GM10248 (cell line): ENCODE measurements around the gene TMC3.

Experiments
- CTCF ChIA-PET: fragments of 300-600 bp; sonication (Branson Sonifier 250); formaldehyde crosslinking; extraction: SDS; loops from one replicate; lab custom pipeline; 2021; ENCODE audit warnings: antibody characterized with exemption; lab: Yijun Ruan, JAX
- POLR2A ChIA-PET: fragments of 350-650 bp; sonication (Branson Sonifier 250); formaldehyde crosslinking; extraction: SDS; loops from one replicate; lab custom pipeline; 2020; ENCODE audit warnings: antibody characterized with exemption; lab: Yijun Ruan, JAX
- DNase-seq: peaks from one replicate; pipeline ENCODE4 v3.0.0; 2012; ENCODE audit errors: extremely low spot score
- TF ChIP-seq, protein P1 (sequence below): IDR thresholded peaks from 2 replicates; pipeline ENCODE4 v1.5.1; 2012; ENCODE audit warnings: mild to moderate bottlenecking, low read depth; ENCODE audit errors: extremely low read depth, missing control alignments, control extremely low read depth

TMC3 gene

DNA sequence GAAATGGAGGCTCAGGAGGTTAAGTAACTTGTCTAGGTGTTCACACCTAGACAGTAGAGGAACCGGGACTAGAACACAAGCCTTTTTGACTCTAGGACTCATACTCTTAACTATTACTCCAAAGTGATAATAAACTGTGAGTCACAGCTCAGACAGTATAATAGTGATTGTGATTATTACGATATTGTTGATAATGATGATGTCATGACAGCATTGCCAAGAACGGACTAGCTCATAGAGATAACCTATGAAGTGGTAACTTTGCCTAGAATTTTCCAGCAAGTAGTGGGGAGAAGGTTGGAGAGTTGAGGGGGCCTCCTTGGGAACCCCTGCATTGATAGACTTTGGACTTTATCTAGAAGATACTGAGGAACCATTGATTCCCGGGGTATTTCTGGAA lies 84.1 kb downstream of the TMC3 start:
- ChIA-PET CTCF (interaction anchor here (1.7 to 7.9 kb wide), 6 partner anchors 8 to 45 kb away, joined by 5 to 73 read pairs (median 37); no protein-coding TSS in a partner anchor), POLR2A (no interaction called here)
- DNase-seq = no peak
- TF ChIP-seq, protein P1, sequence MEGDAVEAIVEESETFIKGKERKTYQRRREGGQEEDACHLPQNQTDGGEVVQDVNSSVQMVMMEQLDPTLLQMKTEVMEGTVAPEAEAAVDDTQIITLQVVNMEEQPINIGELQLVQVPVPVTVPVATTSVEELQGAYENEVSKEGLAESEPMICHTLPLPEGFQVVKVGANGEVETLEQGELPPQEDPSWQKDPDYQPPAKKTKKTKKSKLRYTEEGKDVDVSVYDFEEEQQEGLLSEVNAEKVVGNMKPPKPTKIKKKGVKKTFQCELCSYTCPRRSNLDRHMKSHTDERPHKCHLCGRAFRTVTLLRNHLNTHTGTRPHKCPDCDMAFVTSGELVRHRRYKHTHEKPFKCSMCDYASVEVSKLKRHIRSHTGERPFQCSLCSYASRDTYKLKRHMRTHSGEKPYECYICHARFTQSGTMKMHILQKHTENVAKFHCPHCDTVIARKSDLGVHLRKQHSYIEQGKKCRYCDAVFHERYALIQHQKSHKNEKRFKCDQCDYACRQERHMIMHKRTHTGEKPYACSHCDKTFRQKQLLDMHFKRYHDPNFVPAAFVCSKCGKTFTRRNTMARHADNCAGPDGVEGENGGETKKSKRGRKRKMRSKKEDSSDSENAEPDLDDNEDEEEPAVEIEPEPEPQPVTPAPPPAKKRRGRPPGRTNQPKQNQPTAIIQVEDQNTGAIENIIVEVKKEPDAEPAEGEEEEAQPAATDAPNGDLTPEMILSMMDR = no peak

DNA sequence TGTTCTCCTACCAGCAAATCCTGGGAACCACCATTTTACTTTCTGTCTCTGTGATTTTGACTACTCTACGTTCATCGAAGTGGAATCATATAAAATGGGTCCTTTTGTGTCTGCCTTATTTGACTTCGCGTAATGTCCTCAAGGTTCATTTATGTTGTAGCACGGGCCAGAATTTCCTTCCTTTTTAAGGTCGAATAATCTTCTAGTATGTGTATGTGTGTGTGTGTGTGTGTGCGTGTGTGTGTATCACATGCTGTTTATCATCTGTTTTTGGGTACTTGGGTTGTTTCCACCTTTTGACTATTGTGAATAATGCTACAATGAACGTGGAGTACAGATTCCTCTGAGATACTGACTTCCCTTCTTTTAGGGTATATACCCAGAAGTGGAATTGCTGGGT lies 85.4 kb downstream of the TMC3 start:
- POLR2A ChIA-PET = no interaction called here
- CTCF ChIA-PET = interaction anchor here (5.8 kb wide), 1 partner anchor 22 kb away, joined by 65 read pairs; no protein-coding TSS in a partner anchor
- no peak for DNase-seq
- TF ChIP-seq, protein P1 = no peak

DNA sequence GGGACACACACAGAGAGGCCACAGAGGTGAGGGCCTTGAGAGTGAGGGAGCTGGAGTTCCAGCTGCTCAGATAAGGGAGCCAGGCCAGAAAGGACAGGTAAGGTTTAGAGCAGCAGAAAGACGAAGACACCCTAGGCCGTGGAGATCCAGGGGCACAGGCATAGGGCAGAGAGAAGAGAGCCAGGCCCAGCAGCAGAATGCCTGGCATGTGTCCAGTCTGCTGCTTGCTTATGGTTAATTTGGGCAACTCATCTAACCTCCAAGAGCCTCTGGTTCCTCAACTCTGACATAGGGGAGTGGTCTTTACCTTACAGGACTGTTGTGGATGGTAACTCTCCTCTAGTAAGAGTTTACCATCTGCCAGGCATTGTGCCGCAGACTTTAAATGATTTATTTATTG lies 86.0 kb downstream of the TMC3 start:
- DNase-seq = no peak
- POLR2A ChIA-PET = interaction anchor here (1.3 kb wide), 1 partner anchor 36 kb away, joined by 4 read pairs; the partner anchor contains the start of gene STARD5
- TF ChIP-seq, protein P1 = no peak
- CTCF ChIA-PET = interaction anchor here (1.2 to 3.0 kb wide), 4 partner anchors 8 to 21 kb away, joined by 4 to 26 read pairs (median 12); no protein-coding TSS in a partner anchor

DNA sequence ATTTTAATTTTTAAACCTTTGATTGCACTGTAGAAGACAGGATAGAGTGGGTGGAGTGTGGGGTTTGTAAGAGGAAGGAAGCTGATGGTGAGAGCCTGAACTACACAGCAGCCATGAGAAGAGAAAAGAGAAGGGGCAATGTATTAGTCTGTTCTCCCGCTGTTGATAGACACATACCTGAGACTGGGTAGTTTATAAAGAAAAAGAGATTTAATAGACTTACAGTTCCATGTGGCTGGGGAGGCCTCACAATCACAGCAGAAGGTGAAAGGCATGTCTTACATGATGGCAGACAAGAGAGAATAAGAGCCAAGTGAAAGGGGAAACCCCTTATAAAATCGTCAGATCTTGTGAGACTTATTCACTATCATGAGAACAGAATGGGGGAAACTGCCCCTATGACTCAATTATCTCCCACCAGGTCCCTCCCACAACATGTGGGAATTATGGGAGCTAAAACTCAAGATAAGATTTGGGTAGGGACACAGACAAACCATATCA lies 87.3 kb downstream of the TMC3 start:
- no peak for DNase-seq
- ChIA-PET POLR2A (interaction anchor here (1.1 to 1.3 kb wide), 2 partner anchors 15 to 37 kb away, joined by 4 to 5 read pairs; partner anchors contain the start of gene STARD5), CTCF (interaction anchor here (0.9 to 3.0 kb wide), 9 partner anchors 9 to 48 kb away, joined by 3 to 26 read pairs (median 3); no protein-coding TSS in a partner anchor)
- TF ChIP-seq, protein P1 = no peak

DNA sequence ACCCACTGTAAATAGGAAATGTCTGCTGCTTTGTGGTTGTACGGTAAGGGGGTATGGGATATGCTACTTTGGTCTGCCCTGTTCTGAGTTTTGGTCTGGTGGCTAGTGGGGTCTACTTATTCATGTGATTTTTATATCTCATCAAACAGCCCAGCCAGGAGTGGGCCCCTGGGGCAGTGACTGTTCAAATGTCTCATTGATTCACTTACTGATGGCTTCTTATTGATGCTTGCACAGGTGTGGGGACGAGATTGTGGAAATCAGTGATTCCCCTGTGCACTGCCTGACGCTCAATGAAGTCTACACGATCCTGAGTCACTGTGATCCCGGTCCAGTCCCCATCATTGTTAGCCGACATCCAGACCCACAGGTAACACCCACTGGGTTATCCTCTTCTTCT lies 88.6 kb downstream of the TMC3 start:
- TF ChIP-seq, protein P1 = no peak
- no peak for DNase-seq
- CTCF ChIA-PET = interaction anchor here (0.9 to 3.0 kb wide), 3 partner anchors 10 to 19 kb away, joined by 3 to 26 read pairs (median 18); no protein-coding TSS in a partner anchor
- POLR2A ChIA-PET = no interaction called here

DNA sequence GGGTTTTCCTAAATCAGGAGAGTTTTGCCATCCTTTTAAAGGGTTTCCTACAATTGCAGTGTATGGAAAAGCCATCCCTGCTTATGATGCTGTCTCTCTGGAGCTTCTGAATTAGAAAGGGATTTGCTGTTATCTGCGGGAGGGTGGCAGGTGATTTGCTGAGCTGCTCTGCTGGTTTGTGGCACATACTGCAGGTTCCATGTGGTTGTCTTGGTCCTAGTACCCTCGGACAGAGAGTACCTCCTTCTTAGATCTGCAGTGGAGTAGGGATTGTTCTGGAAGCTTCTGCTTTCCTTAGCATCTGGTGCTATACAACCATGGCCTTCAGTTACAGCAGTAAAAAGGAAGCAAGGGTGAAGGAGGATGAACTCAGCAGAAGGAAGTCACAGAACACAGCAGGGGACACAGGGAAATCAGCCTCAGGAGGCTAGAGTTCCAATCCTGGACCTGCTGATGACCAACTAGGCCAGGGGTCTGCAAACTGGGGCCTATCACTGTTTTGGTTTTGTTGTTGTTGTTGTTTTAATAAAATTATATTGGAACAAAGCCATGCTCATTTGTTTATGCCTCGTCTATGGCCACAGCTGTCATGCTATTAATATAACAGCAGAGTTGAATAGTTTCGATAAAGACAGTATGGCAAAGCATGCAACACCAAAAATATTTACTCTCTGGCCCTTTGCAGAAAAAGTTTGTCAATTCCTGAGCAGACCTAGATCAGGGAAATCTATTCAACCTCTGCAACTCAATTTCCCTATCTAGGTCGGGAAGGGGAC lies 89.6 kb downstream of the TMC3 start:
- TF ChIP-seq, protein P1 = no peak
- CTCF ChIA-PET = interaction anchor here (0.6 to 8.7 kb wide), 5 partner anchors 9 to 18 kb away, joined by 3 to 73 read pairs (median 11); no protein-coding TSS in a partner anchor
- no peak for DNase-seq
- POLR2A ChIA-PET = no interaction called here
